HepG2 (cell line): ENCODE measurements around the gene ACTL7B. TPM values are rescaled to one million over a fixed set of nuclear protein-coding genes. Genes with fewer than 3 reads are reported as not detected.

Experiments used
- HDAC1 ChIP-seq: sonication (generic); formaldehyde crosslinking; IDR thresholded peaks from 2 replicates; pipeline ENCODE4 v1.5.1; 2020; ENCODE audit warnings: mild to moderate bottlenecking, missing genetic modification reagents
- SMARCE1 ChIP-seq: fragments of 450-650 bp; IDR thresholded peaks from 2 replicates; pipeline ENCODE4 v1.6.1; 2017; ENCODE audit warnings: borderline replicate concordance
- SNAI1 ChIP-seq: sonication (generic); formaldehyde crosslinking; IDR thresholded peaks from 2 replicates; pipeline ENCODE4 v1.5.0; 2020; ENCODE audit warnings: mild to moderate bottlenecking, missing genetic modification reagents, borderline replicate concordance
- SP1 ChIP-seq, 2 experiments: fragments of 450-650 bp in 1 of 2; sonication (generic) in 1 of 2; formaldehyde crosslinking in 1 of 2; IDR thresholded peaks; 2 replicates each; pipeline versions ENCODE4 v1.4.0 to v1.6.1; 2016 to 2020; ENCODE audit warnings: missing genetic modification reagents in 1 of 2
- THAP8 ChIP-seq: sonication (generic); formaldehyde crosslinking; IDR thresholded peaks from 2 replicates; pipeline ENCODE4 v1.5.1; 2020; ENCODE audit warnings: missing genetic modification reagents, mild to moderate bottlenecking, borderline replicate concordance
- TP53 ChIP-seq: sonication (generic); formaldehyde crosslinking; conservative IDR thresholded peaks from 2 replicates; pipeline ENCODE4 v1.4.0; 2020; ENCODE audit warnings: missing genetic modification reagents
- ZBTB37 ChIP-seq: sonication (generic); formaldehyde crosslinking; IDR thresholded peaks from 2 replicates; pipeline ENCODE4 v1.4.0; 2020; ENCODE audit warnings: mild to moderate bottlenecking, missing genetic modification reagents
- ZFX ChIP-seq: sonication (generic); formaldehyde crosslinking; IDR thresholded peaks from 2 replicates; pipeline ENCODE4 v1.4.0; 2020; ENCODE audit warnings: mild to moderate bottlenecking, low read depth, missing genetic modification reagents, moderate library complexity
- ZMYM4 ChIP-seq: sonication (generic); formaldehyde crosslinking; IDR thresholded peaks from 2 replicates; pipeline ENCODE4 v1.8.1; 2023; ENCODE audit warnings: mild to moderate bottlenecking, missing genetic modification reagents
- ZNF253 ChIP-seq: sonication (generic); formaldehyde crosslinking; IDR thresholded peaks from 2 replicates; pipeline ENCODE4 v1.8.0; 2022; ENCODE audit warnings: mild to moderate bottlenecking, missing genetic modification reagents, borderline replicate concordance
- ZNF572 ChIP-seq: sonication (generic); formaldehyde crosslinking; IDR thresholded peaks from 2 replicates; pipeline ENCODE4 v1.5.1; 2020; ENCODE audit warnings: mild to moderate bottlenecking, missing genetic modification reagents
- polyA plus RNA-seq, 8 experiments: library from polyadenylated mRNA; depleted of rRNA in 3 of 8; stranded (reverse) in 7 of 8; unstranded in 1 of 8; fragments of >200 nt; fragmentation: Illumina TruSeq in 4 of 8; extraction: Trizol in 4 of 8; gene quantifications; 2 replicates each; pipeline versions ENCODE4 v1.2.1 to v1.2.3, GENCODE V29; 2011 to 2016; ENCODE audit warnings: low read depth in 4 of 8, missing spikeins in 1 of 8, mixed read lengths in 1 of 8; ENCODE audit not compliant: insufficient read depth in 1 of 8
- total RNA-seq, 5 experiments: library from RNA; depleted of rRNA; stranded (reverse); fragments of >200 nt; fragmentation: Illumina TruSeq; extraction: Trizol; gene quantifications; 2 replicates each; pipeline ENCODE4 v1.2.3, GENCODE V29; 2016; ENCODE audit warnings: low read depth in 1 of 5
- TF ChIP-seq, protein P1 (sequence below): sonication (generic); formaldehyde crosslinking; IDR thresholded peaks from 2 replicates; pipeline ENCODE4 v1.4.0; 2020; ENCODE audit warnings: missing genetic modification reagents, borderline replicate concordance
- TF ChIP-seq, protein P2 (sequence below), 2 experiments: fragments of 450-650 bp in 1 of 2; sonication (generic) in 1 of 2; formaldehyde crosslinking in 1 of 2; IDR thresholded peaks; 2 replicates each; pipeline versions ENCODE4 v1.6.1 to v1.8.0; 2016 to 2022; ENCODE audit warnings: antibody characterized with exemption in 1 of 2, mild to moderate bottlenecking in 1 of 2, missing genetic modification reagents in 1 of 2

ACTL7B gene
- total and polyA plus RNA-seq, 2 of the 13 experiments (the other 11 are each of a cell fraction or from before 2014, with no cell fraction given): 0.07 to 0.11 TPM

GRCh38 chr9:108894225-108894997 is 38.6 kb upstream of the ACTL7B start (continued):
- TF ChIP-seq THAP8: no peak
- TF ChIP-seq, protein P1, sequence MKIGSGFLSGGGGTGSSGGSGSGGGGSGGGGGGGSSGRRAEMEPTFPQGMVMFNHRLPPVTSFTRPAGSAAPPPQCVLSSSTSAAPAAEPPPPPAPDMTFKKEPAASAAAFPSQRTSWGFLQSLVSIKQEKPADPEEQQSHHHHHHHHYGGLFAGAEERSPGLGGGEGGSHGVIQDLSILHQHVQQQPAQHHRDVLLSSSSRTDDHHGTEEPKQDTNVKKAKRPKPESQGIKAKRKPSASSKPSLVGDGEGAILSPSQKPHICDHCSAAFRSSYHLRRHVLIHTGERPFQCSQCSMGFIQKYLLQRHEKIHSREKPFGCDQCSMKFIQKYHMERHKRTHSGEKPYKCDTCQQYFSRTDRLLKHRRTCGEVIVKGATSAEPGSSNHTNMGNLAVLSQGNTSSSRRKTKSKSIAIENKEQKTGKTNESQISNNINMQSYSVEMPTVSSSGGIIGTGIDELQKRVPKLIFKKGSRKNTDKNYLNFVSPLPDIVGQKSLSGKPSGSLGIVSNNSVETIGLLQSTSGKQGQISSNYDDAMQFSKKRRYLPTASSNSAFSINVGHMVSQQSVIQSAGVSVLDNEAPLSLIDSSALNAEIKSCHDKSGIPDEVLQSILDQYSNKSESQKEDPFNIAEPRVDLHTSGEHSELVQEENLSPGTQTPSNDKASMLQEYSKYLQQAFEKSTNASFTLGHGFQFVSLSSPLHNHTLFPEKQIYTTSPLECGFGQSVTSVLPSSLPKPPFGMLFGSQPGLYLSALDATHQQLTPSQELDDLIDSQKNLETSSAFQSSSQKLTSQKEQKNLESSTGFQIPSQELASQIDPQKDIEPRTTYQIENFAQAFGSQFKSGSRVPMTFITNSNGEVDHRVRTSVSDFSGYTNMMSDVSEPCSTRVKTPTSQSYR: peak; percentile 27; the same call in 1 of the 2 replicates
- peak; percentile 27; the same call in 1 of the 2 replicates for TF ChIP-seq ZFX (CRISPR knock-in tag)
- peak; percentile 54; the same call in 1 of the 2 replicates for TF ChIP-seq ZMYM4 (CRISPR knock-in tag)
- TF ChIP-seq, protein P2, sequence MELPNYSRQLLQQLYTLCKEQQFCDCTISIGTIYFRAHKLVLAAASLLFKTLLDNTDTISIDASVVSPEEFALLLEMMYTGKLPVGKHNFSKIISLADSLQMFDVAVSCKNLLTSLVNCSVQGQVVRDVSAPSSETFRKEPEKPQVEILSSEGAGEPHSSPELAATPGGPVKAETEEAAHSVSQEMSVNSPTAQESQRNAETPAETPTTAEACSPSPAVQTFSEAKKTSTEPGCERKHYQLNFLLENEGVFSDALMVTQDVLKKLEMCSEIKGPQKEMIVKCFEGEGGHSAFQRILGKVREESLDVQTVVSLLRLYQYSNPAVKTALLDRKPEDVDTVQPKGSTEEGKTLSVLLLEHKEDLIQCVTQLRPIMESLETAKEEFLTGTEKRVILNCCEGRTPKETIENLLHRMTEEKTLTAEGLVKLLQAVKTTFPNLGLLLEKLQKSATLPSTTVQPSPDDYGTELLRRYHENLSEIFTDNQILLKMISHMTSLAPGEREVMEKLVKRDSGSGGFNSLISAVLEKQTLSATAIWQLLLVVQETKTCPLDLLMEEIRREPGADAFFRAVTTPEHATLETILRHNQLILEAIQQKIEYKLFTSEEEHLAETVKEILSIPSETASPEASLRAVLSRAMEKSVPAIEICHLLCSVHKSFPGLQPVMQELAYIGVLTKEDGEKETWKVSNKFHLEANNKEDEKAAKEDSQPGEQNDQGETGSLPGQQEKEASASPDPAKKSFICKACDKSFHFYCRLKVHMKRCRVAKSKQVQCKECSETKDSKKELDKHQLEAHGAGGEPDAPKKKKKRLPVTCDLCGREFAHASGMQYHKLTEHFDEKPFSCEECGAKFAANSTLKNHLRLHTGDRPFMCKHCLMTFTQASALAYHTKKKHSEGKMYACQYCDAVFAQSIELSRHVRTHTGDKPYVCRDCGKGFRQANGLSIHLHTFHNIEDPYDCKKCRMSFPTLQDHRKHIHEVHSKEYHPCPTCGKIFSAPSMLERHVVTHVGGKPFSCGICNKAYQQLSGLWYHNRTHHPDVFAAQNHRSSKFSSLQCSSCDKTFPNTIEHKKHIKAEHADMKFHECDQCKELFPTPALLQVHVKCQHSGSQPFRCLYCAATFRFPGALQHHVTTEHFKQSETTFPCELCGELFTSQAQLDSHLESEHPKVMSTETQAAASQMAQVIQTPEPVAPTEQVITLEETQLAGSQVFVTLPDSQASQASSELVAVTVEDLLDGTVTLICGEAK (IDR thresholded peaks at IDR 0.05): no peak
- TF ChIP-seq, protein P2 (CRISPR knock-in tag; IDR thresholded peaks at IDR 0.05): no peak; the same call in 1 of the 2 replicates
- TF ChIP-seq SMARCE1: no peak
- no peak for TF ChIP-seq ZNF572 (CRISPR knock-in tag)
- peak; percentile 87 for TF ChIP-seq HDAC1 (CRISPR knock-in tag)
- 0 out of 2 replicates have a peak, but pooled peaks have one; percentile 27 for TF ChIP-seq TP53
- no peak for TF ChIP-seq SP1 (IDR thresholded peaks at IDR 0.05)
- no peak for TF ChIP-seq SP1 (CRISPR knock-in tag; IDR thresholded peaks at IDR 0.05)
- no peak for TF ChIP-seq ZNF253
- no peak for TF ChIP-seq SNAI1
- TF ChIP-seq ZBTB37: 0 out of 2 replicates have a peak, but pooled peaks have one; percentile 53
